ENCODE measurements around the gene DHRSX. TPM values are rescaled to one million over a fixed set of nuclear protein-coding genes. Genes with fewer than 3 reads are reported as not detected.
"Not testable (repeated sequence)": the region's sequence is repeated elsewhere in the genome, so short reads cannot be mapped to it uniquely, and the experiment has no call there.

DHRSX gene
- total RNA-seq, 1 experiment from 2014 or later: 14.0 TPM

DNA sequence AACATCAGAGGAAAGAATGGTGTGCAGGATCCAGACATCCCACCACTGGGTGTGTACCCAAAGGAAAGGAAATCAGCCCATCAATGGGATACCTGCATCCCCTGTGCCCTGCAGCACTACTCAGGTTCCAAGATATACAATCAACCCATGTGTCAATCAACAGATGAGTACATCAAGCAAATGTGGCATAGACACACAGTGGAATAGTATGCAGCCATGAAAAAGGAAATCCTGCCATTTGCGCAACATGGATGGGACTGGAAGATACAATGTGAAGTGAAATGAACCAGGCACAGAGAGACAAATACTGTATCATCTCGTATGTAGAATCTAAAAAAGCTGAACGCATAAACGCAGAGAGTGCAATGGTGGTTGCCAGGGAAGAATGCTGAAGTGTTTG is 30.9 kb downstream of the DHRSX start:
- not testable (repeated sequence) for H3K4me1 ChIP-seq (ENCODE audit: low read length); DNase-seq; H3K27ac ChIP-seq (ENCODE audit: low read length); H3K4me2 ChIP-seq (ENCODE audit: low read depth, low read length, poor library complexity, severe bottlenecking); H4K20me1 ChIP-seq (ENCODE audit: insufficient read depth, low read depth, low read length); H2AFZ ChIP-seq (ENCODE audit: low read length); H3K79me2 ChIP-seq (ENCODE audit: low read length); H3K9me2 ChIP-seq (replicated peaks; ENCODE audit: insufficient read depth, low read length); H3K36me3 ChIP-seq (ENCODE audit: insufficient read depth, low read length); H3K9me3 ChIP-seq (ENCODE audit: low read length); H3K4me3 ChIP-seq (ENCODE audit: low read length); H3K27me3 ChIP-seq (ENCODE audit: low read length); H3K9ac ChIP-seq (ENCODE audit: low read length)

DNA sequence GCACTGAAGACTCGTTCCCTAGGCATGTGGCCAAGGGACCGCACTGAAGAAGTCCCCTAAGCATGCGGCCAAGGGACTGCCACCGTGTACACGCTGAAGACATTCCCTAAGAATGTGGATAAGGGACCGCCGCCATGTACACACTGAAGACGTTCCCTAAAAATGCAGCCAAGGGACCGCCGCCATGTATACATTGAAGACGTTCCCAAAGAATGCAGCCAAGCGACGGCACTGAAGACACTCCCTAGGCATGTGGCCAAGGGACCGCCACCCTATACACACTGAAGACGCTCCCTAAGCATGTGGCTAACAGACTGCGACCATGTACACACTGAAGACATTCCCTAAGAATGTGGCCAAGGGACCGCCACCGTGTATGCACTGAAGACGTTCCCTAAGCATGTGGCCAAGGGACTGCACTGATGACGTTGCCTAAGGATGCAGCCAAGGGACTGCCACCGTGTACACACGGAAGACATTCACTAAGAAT is 31.5 kb downstream of the DHRSX start:
- H3K4me2 ChIP-seq (ENCODE audit: low read depth, low read length, poor library complexity, severe bottlenecking): no peak overlapping the region
- H3K79me2 ChIP-seq (ENCODE audit: low read length): peaks cover 8% of the 10 kb centered on the region
- no peaks in the 10 kb centered on the region for H3K4me1 ChIP-seq (ENCODE audit: low read length)
- H4K20me1 ChIP-seq (ENCODE audit: insufficient read depth, low read depth, low read length): no peaks in the 10 kb centered on the region
- no peaks in the 10 kb centered on the region for H3K9me3 ChIP-seq (ENCODE audit: low read length)
- H3K27me3 ChIP-seq (ENCODE audit: low read length): no peaks in the 10 kb centered on the region
- H3K27ac ChIP-seq (ENCODE audit: low read length): no peak overlapping the region
- DNase-seq: no peak
- H3K4me3 ChIP-seq (ENCODE audit: low read length): no peak overlapping the region
- H3K36me3 ChIP-seq (ENCODE audit: insufficient read depth, low read length): no peaks in the 10 kb centered on the region
- H3K9ac ChIP-seq (ENCODE audit: low read length): no peak overlapping the region
- no peak overlapping the region for H2AFZ ChIP-seq (ENCODE audit: low read length)
- H3K9me2 ChIP-seq (replicated peaks; ENCODE audit: insufficient read depth, low read length): no peaks in the 10 kb centered on the region

DNA sequence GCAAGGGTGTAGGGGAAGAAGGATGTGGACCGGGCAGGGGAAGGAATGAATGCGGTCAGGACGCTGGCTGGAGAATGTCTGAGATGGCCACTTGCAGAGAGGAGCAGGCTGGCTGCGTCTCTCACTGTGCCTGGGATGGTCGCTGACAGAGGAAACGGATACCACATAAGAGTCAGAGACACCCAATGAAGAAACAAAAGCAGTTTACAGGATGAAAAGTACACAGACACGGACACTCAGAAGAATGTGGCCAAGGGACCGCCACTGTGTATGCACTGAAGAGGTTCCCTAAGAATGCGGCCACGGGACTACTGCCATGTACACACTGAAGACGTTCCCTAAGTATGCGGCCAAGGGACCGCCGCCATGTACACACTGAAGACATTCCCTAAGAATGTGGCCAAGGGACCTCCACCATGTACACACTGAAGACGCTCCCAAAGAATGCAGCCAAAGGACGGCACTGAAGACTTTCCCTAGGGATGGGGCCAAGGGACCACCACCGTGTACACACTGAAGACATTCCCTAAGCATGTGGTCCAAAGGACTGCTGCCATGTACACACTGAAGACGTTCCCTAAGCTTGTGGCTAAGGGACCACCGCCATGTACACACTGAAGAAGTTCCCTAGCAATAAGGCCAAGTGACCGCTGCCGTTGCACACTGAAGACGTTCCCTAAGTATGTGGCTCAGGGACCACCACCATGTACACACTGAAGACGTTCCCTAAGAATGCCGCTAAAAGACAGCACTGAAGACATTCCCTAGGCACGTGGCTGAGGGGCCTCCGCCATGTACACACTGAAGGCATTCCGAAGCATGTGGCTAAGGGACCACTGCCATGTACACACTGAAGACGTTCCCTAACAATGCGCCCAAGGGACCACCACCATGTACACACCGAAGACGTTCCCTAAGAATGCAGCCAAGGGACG is 32.2 kb downstream of the DHRSX start:
- peaks cover 6% of the 10 kb centered on the region for H3K79me2 ChIP-seq (ENCODE audit: low read length)
- H3K27me3 ChIP-seq (ENCODE audit: low read length): no peaks in the 10 kb centered on the region
- no peak overlapping the region for H3K27ac ChIP-seq (ENCODE audit: low read length)
- no peak for DNase-seq
- H3K9ac ChIP-seq (ENCODE audit: low read length): no peak overlapping the region
- no peak overlapping the region for H2AFZ ChIP-seq (ENCODE audit: low read length)
- no peaks in the 10 kb centered on the region for H3K36me3 ChIP-seq (ENCODE audit: insufficient read depth, low read length)
- no peaks in the 10 kb centered on the region for H3K4me1 ChIP-seq (ENCODE audit: low read length)
- H4K20me1 ChIP-seq (ENCODE audit: insufficient read depth, low read depth, low read length): no peaks in the 10 kb centered on the region
- H3K9me2 ChIP-seq (replicated peaks; ENCODE audit: insufficient read depth, low read length): no peaks in the 10 kb centered on the region
- H3K4me2 ChIP-seq (ENCODE audit: low read depth, low read length, poor library complexity, severe bottlenecking): no peak overlapping the region
- H3K9me3 ChIP-seq (ENCODE audit: low read length): no peaks in the 10 kb centered on the region
- no peak overlapping the region for H3K4me3 ChIP-seq (ENCODE audit: low read length)

DNA sequence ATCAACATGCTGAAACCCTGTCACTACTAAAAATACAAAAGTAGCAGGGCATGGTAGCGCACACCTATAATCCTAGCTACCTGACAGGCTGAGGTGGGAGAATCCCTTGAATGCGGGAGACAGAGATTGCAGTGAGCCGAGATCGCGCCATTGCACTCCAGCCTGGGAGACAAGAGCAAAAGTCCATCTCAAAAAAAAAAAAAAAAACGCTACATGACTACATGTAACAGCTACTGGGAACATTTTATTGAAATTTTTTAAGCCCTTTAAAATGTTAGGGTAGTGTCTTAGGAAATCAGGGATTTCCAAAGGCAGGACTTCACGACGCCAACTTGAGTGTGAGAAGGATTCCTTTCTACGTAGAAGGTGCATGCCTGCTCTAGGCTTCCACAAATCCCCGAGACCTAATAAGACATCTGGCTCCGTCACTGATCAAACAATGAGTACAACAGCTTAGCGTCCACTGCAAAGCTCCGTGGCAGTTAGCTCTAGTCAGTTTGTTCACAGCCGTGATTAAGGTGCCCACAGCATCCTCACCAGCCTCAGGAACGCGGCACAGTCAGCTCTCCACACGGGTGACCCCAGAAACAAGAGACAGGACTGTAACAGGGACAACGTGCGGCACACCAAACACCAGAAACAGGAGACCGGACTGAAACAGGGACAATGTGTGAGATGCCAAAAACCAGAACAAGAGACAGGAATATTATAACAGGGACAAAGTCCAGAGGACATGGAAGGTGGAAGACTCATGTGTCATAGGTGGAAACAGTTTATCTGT is 33.7 kb downstream of the DHRSX start:
- Histone ChIP-seq H3K4me1 (ENCODE audit: low read length) (no peaks in the 10 kb centered on the region), H3K9me2 (replicated peaks; ENCODE audit: insufficient read depth, low read length) (no peaks in the 10 kb centered on the region), H3K27me3 (ENCODE audit: low read length) (no peaks in the 10 kb centered on the region), H3K4me2 (ENCODE audit: low read depth, low read length, poor library complexity, severe bottlenecking) (no peak overlapping the region), H3K36me3 (ENCODE audit: insufficient read depth, low read length) (no peaks in the 10 kb centered on the region), H2AFZ (ENCODE audit: low read length) (no peak overlapping the region), H3K9ac (ENCODE audit: low read length) (no peak overlapping the region), H3K27ac (ENCODE audit: low read length) (no peak overlapping the region), H3K79me2 (ENCODE audit: low read length) (peaks cover 4% of the 10 kb centered on the region), H3K4me3 (ENCODE audit: low read length) (no peak overlapping the region), H3K9me3 (ENCODE audit: low read length) (no peaks in the 10 kb centered on the region), H4K20me1 (ENCODE audit: insufficient read depth, low read depth, low read length) (no peaks in the 10 kb centered on the region)
- DNase-seq: no peak

DNA sequence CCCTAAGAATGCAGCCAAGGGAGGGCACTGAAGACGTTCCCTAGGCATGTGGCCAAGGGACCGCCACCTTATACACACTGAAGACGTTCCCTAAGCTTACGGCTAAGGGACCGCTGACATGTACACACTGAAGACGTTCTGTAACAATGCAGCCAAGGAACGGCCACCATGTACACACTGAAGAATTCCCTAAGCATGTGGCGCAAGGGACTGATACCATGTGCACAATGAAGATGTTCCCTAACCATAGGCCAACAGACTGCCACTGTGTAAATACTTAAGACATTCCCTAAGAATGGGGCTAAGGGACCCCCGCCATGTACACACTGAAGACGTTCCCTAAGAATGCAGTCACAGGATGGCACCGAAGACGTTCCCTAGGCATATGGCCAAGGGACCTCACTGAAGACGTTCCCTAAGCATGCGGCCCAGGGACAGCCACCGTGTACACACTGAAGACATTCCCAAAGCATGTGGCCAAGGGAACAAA is 36.1 kb downstream of the DHRSX start:
- no peaks in the 10 kb centered on the region for H3K9me3 ChIP-seq (ENCODE audit: low read length)
- H2AFZ ChIP-seq (ENCODE audit: low read length): no peak overlapping the region
- H3K4me3 ChIP-seq (ENCODE audit: low read length): no peak overlapping the region
- no peaks in the 10 kb centered on the region for H3K36me3 ChIP-seq (ENCODE audit: insufficient read depth, low read length)
- no peaks in the 10 kb centered on the region for H4K20me1 ChIP-seq (ENCODE audit: insufficient read depth, low read depth, low read length)
- peak; percentile 54 for DNase-seq
- no peaks in the 10 kb centered on the region for H3K27me3 ChIP-seq (ENCODE audit: low read length)
- no peaks in the 10 kb centered on the region for H3K4me1 ChIP-seq (ENCODE audit: low read length)
- H3K27ac ChIP-seq (ENCODE audit: low read length): no peak overlapping the region
- H3K9me2 ChIP-seq (replicated peaks; ENCODE audit: insufficient read depth, low read length): no peaks in the 10 kb centered on the region
- H3K79me2 ChIP-seq (ENCODE audit: low read length): no peaks in the 10 kb centered on the region; the same call in 1 of the 2 replicates
- H3K9ac ChIP-seq (ENCODE audit: low read length): no peak overlapping the region
- H3K4me2 ChIP-seq (ENCODE audit: low read depth, low read length, poor library complexity, severe bottlenecking): no peak overlapping the region

DNA sequence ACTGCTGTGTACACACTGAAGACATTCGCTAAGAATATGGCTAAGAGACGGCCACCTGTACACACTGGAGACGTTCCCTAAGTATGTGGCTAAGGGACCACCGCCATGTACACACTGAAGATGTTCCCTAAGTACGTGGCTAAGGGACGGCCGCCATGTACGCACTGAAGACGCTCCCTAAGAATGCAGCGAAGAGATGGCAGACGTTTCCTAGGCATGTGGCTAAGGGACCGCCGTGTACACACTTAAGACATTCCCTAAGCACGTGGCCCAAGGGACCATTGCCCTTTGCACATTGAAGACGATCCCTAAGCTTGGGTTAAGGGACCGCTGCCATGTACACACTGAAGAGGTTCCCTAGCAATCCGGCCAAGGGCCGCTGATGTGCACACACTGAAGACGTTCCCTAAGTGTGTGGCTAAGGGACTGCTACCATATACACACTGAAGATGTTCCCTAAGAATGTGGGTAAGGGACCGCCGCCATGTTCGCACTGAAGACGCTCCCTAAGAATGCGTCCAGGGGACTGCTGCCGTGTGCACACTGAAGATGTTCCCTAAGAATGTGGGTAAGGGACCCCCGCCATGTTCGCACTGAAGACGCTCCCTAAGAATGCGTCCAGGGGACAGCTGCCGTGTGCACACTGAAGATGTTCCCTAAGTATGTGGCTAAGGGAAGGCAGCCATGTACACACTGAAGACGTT is 36.7 kb downstream of the DHRSX start:
- Histone ChIP-seq H3K4me3 (ENCODE audit: low read length) (no peak overlapping the region), H2AFZ (ENCODE audit: low read length) (no peak overlapping the region), H3K36me3 (ENCODE audit: insufficient read depth, low read length) (no peaks in the 10 kb centered on the region), H3K9me3 (ENCODE audit: low read length) (no peaks in the 10 kb centered on the region), H3K27me3 (ENCODE audit: low read length) (no peaks in the 10 kb centered on the region), H4K20me1 (ENCODE audit: insufficient read depth, low read depth, low read length) (no peaks in the 10 kb centered on the region), H3K9me2 (replicated peaks; ENCODE audit: insufficient read depth, low read length) (no peaks in the 10 kb centered on the region), H3K4me2 (ENCODE audit: low read depth, low read length, poor library complexity, severe bottlenecking) (no peak overlapping the region), H3K9ac (ENCODE audit: low read length) (no peak overlapping the region), H3K4me1 (ENCODE audit: low read length) (no peaks in the 10 kb centered on the region), H3K79me2 (ENCODE audit: low read length) (no peaks in the 10 kb centered on the region), H3K27ac (ENCODE audit: low read length) (no peak overlapping the region)
- peak; percentile 75 for DNase-seq

DNA sequence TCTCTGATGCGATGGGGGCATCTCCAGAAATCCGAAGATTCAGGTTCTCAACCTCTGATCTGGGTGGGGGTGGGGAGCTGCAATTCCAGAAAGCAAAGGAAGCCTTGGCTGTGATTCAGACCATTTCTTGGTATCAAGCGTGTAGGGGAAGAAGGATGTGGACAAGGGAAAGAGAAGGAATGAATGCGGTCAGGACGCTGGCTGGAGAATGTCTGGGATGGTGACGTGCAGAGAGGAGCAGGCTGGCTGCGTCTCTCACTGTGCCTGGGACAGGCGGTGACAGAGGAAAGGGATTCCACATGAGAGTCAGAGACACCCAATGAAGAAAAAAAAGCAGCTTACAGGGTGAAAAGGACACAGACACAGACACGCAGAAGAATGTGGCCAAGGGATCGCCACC is 37.3 kb downstream of the DHRSX start:
- DNase-seq; H3K4me3 ChIP-seq (ENCODE audit: low read length); H3K9me3 ChIP-seq (ENCODE audit: low read length); H3K36me3 ChIP-seq (ENCODE audit: insufficient read depth, low read length); H3K79me2 ChIP-seq (ENCODE audit: low read length); H3K27me3 ChIP-seq (ENCODE audit: low read length); H3K9me2 ChIP-seq (replicated peaks; ENCODE audit: insufficient read depth, low read length); H3K9ac ChIP-seq (ENCODE audit: low read length); H3K4me2 ChIP-seq (ENCODE audit: low read depth, low read length, poor library complexity, severe bottlenecking); H3K4me1 ChIP-seq (ENCODE audit: low read length); H3K27ac ChIP-seq (ENCODE audit: low read length); H4K20me1 ChIP-seq (ENCODE audit: insufficient read depth, low read depth, low read length); H2AFZ ChIP-seq (ENCODE audit: low read length): not testable (repeated sequence)

DNA sequence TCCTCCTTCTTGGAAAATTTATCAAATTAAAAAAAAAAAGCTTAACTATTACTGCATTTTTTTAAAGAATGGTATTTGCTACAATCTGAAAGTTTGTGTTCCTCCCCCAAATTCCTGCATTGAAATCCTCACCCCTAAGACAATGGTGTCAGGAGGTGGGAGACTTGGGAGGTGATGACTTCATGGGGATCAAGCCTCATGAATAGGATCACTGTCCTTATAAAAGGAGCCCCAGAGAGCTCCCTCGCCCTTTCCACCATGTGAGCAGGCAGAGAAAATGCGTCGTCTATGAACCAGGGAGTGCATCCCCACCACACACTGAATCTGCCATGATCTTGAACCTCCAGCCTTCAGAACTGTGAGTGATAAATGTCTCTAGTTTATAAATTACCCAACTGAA is 38.0 kb downstream of the DHRSX start:
- no peak overlapping the region for H2AFZ ChIP-seq (ENCODE audit: low read length)
- no peaks in the 10 kb centered on the region for H3K9me2 ChIP-seq (replicated peaks; ENCODE audit: insufficient read depth, low read length)
- H3K4me3 ChIP-seq (ENCODE audit: low read length): no peak overlapping the region
- DNase-seq: no peak
- H3K27ac ChIP-seq (ENCODE audit: low read length): no peak overlapping the region
- no peaks in the 10 kb centered on the region for H3K27me3 ChIP-seq (ENCODE audit: low read length)
- H3K79me2 ChIP-seq (ENCODE audit: low read length): peaks cover 8% of the 10 kb centered on the region; the same call in 1 of the 2 replicates
- H3K9me3 ChIP-seq (ENCODE audit: low read length): no peaks in the 10 kb centered on the region
- H3K4me1 ChIP-seq (ENCODE audit: low read length): no peaks in the 10 kb centered on the region
- no peak overlapping the region for H3K4me2 ChIP-seq (ENCODE audit: low read depth, low read length, poor library complexity, severe bottlenecking)
- no peaks in the 10 kb centered on the region for H3K36me3 ChIP-seq (ENCODE audit: insufficient read depth, low read length)
- H4K20me1 ChIP-seq (ENCODE audit: insufficient read depth, low read depth, low read length): no peaks in the 10 kb centered on the region
- H3K9ac ChIP-seq (ENCODE audit: low read length): no peak overlapping the region
